ENCODE measurements around the gene B3GALNT2.
"Not testable (repeated sequence)": the region's sequence is repeated elsewhere in the genome, so short reads cannot be mapped to it uniquely, and the experiment has no call there.

B3GALNT2 gene

DNA sequence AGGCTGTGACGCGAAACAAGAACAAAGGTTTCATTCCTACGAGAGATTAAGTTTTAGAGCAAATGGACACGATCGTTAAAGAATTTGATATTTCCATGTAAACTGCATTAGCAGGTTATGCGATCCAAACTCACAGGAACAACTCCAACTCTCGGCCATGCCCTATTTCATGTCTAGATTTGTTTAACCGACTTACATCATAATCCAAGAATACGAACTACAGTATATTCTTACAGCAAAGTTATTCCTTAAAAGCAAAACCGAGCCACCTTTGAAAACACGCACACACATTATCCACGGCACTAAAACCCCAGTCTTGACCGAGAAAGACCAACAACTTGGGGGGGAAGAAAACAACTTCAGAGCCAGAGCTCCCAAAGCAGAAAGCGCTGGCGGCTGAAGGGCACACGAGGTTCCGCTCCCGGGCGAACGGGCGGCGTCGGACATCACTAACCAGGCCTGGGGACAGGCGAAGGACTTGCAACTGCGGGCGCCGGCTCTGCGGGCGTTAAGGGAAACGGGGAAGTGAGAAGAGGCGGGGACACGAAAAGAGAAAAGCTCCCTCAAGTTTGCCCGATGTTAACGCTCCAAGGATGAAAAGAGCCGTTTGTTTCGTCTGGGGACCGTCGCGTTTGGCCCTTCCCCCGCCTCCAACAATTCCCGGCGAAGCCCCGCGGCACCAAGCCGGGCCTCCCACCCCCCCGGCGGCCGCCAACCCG, 690 bp downstream of the B3GALNT2 start:
- peak; percentile 11 for DNase-seq (ENCODE audit: low read depth)

DNA sequence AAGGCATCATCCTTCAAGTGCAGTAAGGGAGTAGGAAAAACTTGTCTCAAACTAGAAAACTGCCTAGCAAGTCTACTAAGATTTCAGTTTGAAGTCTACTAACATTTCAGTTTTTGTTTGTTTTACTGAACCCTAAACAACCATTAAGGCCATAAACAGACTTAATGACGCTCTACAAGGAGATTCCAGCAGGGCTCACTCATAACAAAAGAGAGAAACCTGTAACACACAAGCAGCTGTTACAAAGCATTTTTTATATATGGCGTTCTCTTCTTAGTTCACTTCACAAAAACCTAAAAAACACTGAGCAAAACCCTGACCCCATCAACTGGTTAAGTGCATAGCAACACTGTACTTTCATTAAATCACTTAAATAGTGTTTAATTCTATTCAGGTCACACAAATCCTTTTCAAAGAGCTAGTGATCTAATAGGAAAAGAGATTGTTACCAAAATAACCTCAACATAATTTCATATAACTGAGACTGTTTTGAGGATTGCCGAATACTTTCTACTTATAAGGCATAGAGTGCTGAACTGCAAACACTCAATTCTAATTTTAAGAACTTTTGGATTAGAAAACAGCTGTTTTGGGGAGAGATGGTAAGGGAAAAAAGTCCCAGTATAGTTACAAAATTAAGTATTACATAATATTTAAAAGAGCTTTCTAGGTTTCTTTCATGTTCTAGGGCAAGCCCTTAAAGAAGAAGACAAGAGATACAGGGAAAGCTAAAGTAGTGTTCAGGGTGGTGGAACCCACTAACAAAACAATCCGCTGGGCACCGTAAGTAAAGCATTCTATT, 1.4 kb downstream of the B3GALNT2 start:
- DNase-seq (ENCODE audit: low read depth), result no peak

DNA sequence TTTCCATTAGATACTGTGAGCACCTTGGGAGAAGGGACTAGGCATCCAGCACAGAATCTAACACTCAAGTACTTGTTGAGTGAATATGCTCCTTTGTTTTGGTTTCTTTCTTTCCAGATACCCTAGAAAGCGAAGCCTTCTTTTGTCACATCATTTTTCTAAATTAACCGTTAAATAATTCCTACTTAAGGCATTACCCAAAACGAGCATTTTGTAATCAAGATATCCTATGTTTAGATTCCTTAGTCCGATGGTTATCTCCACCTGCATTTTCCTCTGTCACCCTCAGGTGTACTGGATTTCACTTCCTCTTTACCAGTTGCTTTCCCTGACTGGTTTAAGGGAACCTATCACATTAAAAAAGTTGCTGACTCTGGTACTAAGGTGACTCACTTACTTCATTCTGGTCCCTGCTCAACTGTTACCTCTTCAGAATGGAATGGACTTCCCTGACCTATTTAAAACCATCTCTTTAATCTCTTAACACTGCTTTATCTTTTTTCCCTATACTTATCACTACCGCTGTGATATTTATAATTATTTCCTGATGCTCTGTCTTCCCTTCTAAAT, 3.2 kb downstream of the B3GALNT2 start:
- DNase-seq (ENCODE audit: low read depth), result no peak

DNA sequence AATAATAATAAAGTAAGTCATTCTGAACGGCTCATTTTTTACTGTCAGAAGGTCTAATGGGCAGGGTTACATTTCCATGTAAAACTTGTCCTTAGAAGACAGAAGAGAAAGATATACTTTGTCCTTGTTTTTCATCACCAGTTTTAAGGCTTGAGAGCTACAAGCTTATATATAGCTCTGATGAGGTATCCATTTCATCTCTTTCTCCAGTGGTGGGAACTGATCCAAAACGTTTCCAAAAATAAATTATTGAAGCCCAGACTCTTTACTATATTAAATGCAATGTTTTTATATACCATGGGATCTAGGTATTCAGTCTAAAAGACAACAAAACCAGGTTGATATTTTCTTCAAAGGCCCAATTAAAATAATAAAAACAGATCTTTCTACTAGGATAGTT, 8.7 kb downstream of the B3GALNT2 start:
- no peak for DNase-seq (ENCODE audit: low read depth)

DNA sequence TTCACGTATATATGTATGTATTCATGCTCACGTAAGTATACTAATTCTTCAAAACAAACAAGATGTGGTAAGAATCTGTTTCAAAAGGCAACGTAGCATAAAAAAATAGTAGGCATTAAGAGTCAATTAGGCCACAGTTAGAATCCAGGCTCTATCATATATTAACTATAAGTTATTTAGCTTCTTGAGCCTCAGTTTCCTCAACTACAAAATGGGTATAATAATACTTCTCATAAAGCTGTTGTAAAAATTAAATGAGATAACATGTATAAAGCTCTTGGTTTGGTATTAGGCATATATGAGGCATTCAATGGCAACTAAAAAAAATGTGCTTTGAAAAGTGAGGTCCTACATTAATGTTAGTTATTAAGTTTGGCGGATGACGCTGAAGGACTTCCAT, 9.2 kb downstream of the B3GALNT2 start:
- no peak for DNase-seq (ENCODE audit: low read depth)

DNA sequence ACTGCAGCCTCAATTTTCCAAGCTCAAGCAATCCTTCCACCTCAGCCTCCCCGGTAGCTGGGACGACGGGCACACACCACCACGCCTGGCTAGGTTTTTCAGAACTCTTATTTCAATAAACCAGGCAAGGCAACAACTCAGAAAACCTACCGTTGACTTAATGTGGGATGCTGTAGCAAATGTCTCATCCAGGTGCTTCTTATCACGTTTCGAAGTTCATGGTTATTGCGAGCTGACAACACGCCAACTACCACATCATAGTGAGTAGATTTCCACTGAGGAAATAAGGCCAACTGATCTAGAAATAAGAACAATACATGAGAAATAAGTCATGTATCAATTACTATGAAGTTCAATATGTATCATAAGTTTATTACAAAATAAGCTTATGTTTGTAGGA, 9.7 kb downstream of the B3GALNT2 start:
- DNase-seq (ENCODE audit: low read depth), result no peak

DNA sequence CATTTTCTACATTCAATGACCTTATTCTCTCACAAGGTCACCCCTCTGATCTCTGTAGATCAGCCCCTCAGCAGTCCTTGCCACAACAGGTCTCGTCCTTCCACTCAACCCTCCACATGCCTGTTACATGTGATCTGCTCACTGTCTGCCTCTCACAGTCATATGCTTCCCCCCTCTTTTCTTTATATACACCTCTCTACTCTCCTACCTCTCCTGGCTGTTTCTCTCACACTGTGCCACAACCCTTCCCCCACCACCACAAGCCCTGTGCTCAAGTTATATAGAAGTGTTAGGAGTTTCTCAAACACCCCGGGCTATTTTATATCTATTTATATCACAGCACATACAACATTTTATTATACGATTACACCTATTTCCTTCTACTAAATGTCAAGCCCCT, 12.6 kb downstream of the B3GALNT2 start:
- DNase-seq (ENCODE audit: low read depth), result no peak

DNA sequence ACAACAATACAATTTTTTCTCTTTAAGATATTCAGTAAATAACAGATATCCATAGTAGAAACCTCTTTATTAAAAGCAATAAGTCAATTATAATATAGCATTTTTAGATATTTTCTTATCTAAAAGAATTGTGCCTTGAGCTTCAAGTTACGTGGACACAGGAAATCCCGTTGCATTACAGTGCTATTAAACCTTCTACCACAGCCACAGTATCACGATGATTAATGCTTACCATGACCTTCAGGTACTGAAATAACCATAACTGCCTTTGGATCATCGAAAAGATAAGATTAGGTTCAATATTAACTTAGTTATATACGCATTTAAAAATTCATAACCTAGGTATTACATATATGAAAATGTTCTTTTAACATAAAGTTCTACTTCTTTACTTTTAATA, 17.9 kb downstream of the B3GALNT2 start:
- no peak for DNase-seq (ENCODE audit: low read depth)

DNA sequence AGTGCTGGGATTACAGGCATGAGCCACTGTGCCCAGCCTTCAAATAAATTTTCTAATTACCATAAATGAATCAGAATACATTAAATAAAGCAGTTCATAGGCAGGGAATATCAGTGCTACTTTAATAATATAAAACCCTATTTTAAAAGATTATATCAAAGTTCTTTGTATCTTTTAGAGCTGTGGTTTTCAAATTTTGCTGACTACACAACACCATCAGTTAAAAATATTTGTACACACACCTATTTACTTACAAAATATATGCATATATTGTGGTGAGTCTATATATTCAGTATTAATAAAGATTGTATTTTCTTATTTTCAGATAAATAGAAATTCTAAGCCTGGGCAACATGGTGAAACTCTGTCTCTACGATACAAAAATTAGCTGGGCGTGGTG, 18.7 kb downstream of the B3GALNT2 start:
- DNase-seq (ENCODE audit: low read depth), result no peak

DNA sequence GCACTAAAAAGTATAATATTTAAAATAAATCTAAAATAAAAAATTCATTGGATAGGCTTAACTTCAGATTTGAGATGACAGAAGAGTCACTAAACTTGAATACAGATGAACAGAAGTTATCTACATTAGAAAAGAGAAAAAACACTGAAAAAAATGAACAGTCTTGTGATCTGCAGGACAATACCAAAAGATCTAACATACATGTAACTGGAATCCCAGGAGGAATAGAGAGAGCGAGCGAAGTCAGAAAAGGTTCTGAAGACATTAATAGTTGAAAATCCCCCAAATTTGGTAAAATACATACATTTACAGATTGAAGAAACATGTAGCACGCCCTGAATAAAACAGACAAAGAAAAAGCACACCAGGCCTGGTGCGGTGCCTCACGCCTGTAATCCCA, 21.2 kb downstream of the B3GALNT2 start:
- DNase-seq (ENCODE audit: low read depth), result no peak

DNA sequence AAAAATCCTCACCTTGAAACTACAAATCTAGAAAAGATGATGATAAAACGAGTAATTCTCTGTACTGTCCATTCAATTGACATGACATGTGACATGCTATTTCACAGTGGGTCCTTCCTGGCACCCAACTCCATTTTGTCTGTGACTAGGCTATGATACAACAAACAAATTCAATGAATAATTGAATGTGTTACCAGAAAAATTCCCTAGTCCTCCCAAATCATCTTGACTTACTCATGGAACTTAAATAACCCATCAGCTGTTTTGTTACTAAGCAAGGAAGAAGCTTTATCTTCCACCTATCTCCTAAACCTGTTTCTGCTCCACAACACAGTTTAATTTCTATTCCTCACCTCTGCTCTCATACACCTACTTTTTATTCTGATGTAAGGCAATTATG, 30.4 kb downstream of the B3GALNT2 start:
- no peak for DNase-seq (ENCODE audit: low read depth)

DNA sequence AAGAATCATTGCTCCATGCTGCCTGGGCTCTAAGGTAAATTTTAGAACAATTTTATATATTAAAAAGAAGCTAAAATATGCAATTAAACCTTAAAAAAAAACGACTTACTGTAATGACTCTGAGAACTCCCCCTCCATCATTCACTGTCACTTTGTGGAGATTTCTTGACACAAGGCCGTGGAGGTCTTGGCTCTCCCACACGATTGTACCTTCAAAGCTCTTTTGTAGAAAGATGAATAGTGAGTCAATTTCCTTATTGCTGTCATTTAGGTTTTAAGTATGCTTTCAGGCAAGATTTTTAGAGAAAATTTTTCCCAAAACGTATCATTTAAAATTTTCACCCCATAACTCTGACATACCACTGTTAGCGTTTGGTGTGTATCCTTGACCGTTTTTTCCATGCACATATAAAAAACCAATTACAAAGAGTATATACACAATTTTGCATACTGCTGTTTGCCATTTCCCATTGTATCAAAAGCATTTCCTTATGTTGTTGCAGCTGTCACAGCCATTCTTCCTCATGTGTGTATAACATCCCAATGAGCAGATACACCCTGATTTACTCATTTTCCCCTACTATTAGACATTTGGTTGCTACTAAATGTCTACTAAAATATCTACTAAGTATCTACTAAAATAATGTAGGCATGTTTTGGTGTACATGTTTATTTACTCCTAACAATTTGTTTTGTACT, 33.4 kb downstream of the B3GALNT2 start:
- DNase-seq (ENCODE audit: low read depth), result no peak

DNA sequence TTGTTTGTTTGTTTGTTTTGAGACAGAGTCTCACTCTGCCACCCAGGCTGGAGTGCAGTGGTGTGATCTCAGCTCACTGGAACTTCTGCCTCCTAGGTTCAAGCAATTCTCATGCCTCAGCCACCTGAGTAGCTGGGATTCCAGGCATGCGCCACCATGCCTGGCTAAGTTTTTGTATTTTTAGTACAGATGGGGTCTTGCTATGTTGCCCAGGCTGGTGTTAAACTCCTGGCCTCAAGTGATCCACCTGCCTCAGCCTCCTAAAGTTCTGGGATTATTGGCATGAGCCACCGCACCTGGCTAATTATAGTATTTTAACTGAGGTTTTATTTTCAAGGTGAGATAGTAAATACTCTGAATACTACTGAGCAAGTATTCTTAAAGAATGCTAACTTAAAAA, 34.4 kb downstream of the B3GALNT2 start:
- not testable (repeated sequence) for DNase-seq (ENCODE audit: low read depth)

DNA sequence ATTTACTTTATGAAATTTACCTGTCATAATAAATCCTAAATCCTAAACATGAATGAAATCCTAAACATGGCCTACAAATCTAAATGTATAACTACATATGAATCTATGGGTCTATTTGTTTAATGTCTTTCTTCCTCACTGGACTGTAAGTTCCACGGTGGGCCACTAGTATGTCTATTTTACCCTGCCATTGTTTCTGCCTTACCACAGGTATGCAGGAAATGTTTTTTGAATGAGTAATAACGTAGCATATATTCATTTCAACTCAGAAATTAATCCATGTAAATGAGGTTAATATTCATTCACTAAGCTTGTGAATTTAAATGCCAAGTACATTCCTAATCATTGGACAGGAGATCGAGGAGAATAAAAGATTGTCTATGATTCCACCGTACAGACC, 35.3 kb downstream of the B3GALNT2 start:
- DNase-seq (ENCODE audit: low read depth), result no peak

DNA sequence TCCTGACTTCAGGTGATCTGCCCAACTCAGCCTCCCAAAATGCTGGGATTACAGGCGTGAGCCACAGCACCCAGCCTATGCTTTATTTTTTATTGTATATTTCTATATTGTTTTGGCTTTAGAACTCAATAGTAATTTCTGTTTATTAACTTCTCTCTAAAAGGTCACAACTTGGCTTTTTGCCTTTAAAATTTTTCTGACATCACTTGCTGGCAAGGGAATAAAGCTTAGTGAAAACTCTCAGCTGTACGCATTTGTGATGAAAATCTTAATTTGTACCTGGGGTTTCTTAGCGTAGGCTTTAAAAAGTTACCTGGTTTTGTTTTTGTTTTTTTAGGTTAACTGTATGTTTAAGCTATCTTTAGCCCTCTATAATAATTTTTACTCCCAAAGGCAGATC, 36.2 kb downstream of the B3GALNT2 start:
- DNase-seq (ENCODE audit: low read depth), result no peak

DNA sequence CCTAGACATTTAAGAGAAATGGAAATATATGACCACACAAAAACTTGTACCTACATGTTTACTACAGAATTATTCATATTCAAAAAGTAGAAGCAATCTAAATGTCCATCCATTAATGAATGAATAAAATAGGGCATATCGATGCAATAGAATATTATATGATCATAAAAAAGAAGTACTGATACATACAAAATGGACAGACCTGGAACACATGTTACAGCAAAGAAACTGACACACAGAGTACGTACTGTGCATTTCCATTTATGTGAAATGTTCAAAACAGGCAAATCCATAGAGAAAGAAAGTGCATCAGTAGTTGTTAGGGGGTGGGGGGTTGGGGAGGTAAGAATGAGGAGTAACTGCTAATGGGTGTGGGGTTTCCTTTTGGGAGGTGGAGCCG, 39.2 kb downstream of the B3GALNT2 start:
- DNase-seq (ENCODE audit: low read depth), result no peak

DNA sequence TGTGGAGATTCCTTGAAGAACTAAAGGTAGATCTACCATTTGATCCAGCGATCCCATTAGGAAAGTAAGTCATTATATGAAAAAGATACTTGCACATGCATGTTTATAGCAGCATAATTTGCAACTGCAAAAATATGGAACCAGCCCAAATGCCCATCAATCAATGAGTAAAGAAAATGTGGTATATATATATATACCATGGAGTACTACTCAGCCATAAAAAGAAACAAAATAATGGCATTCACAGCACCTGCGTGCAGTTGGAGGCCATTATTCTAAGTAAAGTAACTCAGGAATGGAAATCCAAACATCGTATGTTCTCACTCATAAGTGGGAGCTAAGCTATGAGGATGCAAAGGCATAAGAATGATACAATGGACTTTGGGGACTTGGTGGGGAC, 41.4 kb downstream of the B3GALNT2 start:
- DNase-seq (ENCODE audit: low read depth), result not testable (repeated sequence)

DNA sequence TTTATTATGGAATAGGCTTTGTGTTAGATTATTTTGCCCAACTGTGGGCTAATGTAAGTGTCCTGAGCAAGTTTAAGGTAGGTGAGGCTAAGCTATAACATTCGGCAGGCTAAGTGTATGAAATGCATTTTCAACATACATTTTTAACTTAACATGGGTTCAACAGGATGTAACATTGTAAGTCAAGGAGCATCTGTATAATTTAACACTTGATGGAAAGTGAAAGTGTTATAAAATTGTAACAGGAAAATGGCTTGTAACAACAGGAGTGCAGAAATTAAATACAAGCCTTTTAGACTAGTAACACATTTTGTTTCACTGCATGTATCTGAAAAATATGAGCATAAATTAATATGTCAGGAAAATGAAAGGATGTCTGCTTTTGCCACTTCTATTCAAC, 42.3 kb downstream of the B3GALNT2 start:
- DNase-seq (ENCODE audit: low read depth), result no peak

DNA sequence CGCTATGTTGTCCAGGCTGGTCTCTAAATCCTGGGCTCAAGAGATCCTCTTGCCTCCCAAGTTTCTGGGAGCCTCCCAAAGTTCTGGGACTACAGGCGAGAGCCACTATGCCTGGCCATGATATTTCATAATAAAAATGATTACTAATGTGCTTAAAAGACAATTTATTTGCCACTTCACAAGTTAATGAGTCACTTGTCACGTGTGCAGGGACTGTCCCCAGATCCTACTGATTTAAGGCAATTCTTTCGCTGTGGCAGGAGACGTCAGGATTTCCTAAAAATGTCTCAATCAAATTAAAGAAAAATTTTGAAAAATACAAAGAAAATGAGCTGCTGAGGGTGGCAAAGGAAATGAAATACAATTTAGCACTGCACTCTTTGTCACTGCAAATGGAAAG, 43.5 kb downstream of the B3GALNT2 start:
- DNase-seq (ENCODE audit: low read depth), result no peak

DNA sequence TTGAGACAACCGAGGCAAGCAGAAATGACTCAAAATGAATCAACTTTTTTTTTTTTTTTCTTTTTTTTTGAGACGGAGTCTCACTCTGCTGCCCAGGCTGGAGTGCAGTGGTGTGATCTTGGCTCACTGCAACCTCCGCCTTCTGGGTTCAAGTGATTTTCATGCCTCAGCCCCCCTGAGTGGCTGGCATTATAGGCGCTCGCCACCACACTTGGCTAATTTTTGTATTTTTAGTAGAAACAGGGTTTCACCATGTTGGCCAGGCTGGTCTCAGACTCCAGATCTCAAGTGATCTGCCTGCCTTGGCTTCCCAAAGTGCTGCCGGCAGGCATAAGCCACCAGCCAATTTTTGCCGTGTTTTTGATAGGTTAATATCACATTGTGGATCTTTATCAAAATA, 46.4 kb downstream of the B3GALNT2 start:
- not testable (repeated sequence) for DNase-seq (ENCODE audit: low read depth)

DNA sequence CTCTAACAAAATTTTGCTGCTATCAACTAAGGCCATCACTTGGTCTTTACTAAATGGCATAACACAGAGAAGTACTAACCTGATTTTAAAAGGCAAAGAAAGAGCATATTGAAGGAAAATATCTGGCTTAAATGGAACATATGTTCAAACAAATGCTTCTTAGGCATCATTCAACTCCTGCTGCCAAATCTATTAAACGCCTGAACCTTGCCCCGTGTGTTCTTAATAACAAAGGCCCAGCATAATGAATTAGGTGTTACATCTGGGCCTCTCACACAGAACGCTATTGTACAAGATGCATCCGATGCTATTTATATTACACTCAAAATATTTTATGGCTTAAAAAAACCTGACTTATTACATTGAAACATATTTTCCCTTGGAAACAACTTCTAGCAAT, 48.4 kb downstream of the B3GALNT2 start:
- DNase-seq (ENCODE audit: low read depth), result no peak

DNA sequence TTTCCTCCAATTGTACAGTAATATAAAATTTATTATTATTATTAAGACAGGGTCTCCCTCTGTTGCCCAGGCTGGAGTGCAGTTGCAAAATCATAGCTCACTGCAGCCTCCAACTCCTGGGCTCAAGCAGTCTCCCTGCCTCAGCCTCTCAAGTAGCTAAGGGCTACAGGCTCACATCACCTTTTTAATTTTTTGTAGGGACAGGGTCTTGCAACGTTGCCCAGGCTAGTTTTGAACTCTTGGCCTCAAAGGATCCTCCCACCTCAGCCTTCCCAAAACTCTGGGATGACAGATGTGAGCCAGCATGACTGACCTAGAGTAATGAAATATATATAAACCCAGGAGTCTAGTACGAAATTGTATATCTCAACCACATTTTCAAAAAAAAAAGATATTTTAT, 49.2 kb downstream of the B3GALNT2 start:
- DNase-seq (ENCODE audit: low read depth), result no peak

DNA sequence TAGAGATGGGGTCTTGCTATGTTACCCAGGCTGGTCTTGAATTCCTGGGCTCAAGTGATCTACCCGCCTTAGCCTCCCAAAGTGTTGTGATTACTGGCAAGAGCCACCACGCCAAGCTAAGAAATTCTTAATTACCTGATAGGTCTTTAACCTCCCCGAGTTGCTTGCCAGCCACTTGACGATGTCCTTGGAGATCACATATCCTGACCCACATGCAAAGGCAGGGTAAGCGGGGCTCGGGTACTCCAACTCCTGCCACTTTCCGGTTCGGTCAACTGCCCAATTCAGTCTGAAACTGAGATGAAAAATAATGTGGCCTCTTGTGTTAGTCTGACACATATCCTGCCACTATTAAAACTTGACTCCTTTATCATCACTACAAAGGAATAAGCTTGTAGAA, 50.2 kb downstream of the B3GALNT2 start:
- DNase-seq (ENCODE audit: low read depth), result no peak
